ENCODE results near the gene CAVIN1.
"Not testable (repeated sequence)": the region's sequence is repeated elsewhere in the genome, so short reads cannot be mapped to it uniquely, and the experiment has no call there.

The CAVIN1 gene

DNA sequence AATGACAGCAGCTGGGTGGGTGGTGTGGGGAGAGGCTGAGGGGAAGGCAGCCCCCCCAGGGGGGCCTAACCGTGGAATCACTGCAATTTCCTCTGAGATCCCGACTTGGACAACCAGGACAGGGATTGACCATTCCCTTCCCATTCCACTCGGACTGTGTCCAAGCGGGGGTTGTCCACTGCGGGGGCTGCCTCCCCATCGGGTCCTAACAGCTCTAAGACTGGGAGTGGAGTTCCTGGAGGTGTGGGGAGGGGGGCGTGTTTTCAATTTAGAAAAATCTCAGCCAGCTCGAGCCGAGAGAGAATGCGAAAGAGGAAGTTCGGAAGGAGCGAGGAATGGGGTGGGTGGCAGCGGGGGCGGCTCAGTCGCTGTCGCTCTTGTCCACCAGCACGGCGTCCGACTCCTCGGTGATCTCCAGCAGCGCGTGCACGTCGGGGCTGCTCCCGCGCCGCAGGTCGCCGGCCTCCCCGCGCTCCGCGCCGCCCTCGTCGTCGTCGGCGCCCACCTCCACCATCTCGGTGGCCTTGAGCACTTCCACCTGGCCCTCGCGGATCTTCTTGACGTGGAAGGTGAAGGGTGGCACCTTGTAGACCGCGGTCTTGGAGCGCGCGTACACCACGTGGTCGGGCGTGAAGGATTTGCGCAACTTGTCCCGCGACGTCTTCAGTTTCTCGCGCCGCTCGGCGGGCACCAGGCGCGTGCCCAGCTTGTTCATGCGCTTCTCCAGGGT, 18.6 kb downstream of the CAVIN1 start:
- DNase-seq = no peak

DNA sequence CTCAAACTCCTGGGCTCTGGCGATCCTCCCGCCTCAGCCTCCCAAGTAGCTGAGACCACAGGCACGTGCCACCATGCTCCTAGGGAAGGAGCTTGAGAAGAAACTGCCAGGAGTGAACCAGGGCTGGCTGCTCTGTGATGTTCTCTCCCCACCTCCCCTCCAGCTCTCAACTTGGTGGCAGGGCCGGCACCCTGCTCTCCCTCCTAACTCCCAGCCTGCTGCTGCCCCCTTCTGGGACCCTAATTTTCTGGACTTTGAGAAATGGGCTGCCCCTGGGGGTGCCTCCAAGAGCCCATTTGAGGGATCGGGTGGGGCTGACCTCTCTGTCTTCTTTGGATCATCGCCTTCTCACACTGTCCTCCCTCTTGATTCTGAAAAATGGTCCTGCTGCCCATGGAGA, 19.9 kb downstream of the CAVIN1 start:
- DNase-seq = peak in 1 of 6 experiments; percentile 15

GRCh38 chr17:42402117-42402516, 20.9 kb downstream of the CAVIN1 start:
- no peak for DNase-seq

DNA sequence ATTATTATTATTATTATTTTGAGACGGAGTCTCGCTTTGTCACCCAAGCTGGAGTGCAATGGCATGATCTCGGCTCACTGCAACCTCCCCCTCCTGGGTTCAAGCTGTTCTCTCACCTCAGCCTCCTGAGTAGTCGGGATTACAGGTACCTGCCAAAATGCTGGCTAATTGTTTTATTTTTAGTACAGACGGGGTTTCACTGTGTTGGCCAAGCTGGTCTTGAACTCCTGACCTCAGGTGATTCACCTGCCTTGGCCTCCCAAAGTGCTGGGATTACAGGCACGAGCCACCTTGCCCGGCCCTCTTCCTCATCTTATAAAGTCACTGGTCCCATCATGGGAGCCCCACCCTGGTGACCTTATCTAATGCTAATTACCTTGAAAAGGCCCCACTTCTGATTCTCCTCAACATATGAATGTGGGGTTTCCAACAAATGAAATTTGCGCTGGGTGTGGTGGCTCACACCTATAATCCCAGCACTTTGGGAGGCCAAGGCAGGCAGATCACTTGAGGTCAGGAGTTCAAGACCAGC, 22.1 kb downstream of the CAVIN1 start:
- DNase-seq = not testable (repeated sequence)

GRCh38 chr17:42399948-42400843, 22.9 kb downstream of the CAVIN1 start:
- peak in 1 of 6 experiments; percentile 4 for DNase-seq

GRCh38 chr17:42399121-42399520, 23.9 kb downstream of the CAVIN1 start:
- DNase-seq = no peak

DNA sequence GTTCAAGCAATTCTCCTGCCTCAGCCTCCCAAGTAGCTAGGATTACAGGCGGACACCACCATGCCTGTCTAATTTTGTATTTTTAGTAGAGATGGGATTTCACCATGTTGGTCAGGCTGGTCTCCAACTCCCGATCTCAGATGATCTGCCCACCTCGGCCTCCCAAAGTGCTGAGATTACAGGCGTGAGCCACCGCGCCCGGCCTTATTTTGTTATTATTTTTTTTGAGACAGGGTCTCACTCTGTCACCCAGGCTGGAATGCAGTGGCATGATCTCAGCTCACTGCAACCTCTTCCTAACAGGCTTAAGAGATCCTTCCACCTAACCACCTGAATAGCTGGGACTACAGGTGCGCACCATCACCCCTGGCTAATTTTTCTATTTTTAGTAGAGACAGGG, 27.5 kb downstream of the CAVIN1 start:
- DNase-seq = not testable (repeated sequence)

- no peak for DNase-seq
Measured at GRCh38 chr17:42394838-42395237, 28.2 kb downstream of the CAVIN1 start.

- no peak for DNase-seq
Measured at GRCh38 chr17:42392692-42393415, 30.2 kb downstream of the CAVIN1 start.

GRCh38 chr17:42391439-42391838, 31.6 kb downstream of the CAVIN1 start:
- DNase-seq = not testable (repeated sequence)

DNA sequence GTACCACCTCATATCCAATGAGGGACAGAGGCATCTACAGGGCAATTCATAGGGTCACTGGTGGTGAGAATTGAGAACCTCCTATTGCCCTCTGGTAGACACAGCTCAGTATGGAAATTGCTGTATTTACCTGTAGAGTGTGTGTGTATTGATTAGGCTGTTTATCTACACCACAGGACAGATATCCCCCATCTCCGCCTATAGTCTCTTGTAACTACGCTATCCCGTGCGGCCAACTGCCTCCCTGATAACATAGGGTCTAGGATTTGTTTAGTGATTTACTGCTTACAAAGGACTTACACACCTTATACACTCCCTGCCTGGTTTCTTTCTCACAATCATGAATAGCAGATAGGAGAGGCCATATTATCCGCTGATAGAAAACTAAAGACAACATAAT, 33.2 kb downstream of the CAVIN1 start:
- no peak for DNase-seq

GRCh38 chr17:42389135-42389417, 34.0 kb downstream of the CAVIN1 start:
- DNase-seq = no peak

- peak; percentile 100 for DNase-seq
Measured at GRCh38 chr17:42388381-42389134, 34.5 kb downstream of the CAVIN1 start, which contains the start of gene STAT3. TSS of gene STAT3 (minus strand) at chr17:42388442. CDS start at chr17:42348516, 39,926 bp downstream.

- DNase-seq = peak; percentile 24 to 66 (median 46)
Measured at GRCh38 chr17:42387661-42388380, 35.2 kb downstream of the CAVIN1 start.

DNA sequence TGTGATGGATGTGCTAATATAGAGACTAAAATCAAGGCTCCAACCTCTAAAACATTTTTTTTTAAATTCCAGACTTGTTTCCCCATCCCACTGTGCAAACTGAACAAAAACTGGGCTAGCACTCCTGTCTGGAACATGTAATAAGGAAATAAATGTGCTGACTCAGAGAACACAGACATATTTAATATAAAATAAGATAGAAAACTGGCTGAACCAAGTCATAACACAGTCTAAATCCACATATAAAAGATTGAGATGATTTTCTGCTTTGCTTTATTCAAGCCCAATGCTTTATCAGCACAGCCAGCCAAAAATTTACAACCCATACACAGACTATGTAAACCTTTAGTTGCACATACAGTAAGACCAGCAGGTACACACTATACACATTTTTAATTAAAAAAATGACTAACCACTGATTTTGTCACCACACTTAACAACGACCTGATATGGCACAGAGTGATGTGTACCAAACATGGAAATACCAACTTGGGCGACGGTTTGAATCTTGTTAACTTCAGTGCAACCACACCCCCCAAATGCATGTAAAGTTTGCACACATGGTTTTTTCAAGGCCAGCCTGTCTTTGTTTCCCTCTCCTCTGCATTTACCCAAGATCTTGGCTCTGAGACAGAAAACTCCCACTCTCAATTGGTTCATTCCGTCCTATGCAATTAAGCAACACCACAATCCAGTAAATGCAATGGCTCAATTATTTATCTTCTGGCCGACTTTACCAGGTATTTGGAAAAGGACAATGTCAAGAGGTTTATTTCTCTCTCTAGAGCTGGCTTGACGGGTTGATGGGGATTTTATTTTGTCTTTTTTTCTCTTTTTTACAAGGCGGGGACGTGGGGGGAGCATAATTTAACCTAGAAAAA, 36.0 kb downstream of the CAVIN1 start:
- DNase-seq = peak in 3 of 6 experiments; percentile 3 to 46 (median 17)

DNA sequence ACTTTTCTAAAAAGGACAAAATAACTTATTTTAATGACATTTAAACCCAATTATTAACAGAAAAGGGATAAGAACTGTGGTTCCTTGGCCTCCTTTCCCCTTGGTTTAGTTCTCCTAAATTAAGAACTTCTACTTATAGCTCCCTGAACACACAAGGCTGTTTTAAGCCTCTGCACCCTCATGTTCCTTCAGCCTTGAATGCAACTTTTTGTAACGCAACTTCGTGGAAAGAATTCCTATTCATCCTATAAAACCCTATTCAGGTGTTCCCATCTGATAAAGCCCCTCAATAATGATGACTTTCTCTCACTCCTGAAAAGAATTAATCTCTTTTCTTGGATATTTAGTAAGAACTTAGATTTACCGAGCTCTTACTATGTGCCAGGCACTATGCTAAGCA, 41.2 kb downstream of the CAVIN1 start:
- no peak for DNase-seq

GRCh38 chr17:42380935-42381334, 42.1 kb downstream of the CAVIN1 start:
- no peak for DNase-seq

GRCh38 chr17:42378959-42379594, 44.0 kb downstream of the CAVIN1 start:
- peak in 2 of 6 experiments; percentile 13 to 38 for DNase-seq

- DNase-seq = no peak
Measured at GRCh38 chr17:42378359-42378958, 44.6 kb downstream of the CAVIN1 start.

DNA sequence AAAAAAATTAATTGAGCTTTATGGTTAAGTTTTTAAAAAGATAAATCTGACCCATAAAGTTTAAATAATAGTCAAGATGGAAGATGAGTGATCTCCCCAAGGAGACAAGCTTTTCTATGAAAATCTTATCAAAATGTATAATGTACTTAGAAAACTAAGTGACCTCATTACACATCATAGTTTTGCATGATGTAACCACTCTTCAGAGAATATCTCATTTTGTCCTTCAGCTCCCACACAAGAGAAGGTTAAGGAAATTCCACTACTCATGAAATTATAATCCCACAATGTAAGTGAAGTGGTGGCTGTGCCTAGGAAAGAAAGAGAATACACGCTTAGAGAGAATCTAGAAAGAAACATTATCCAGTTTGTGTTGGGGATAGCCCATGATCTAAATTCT, 49.2 kb downstream of the CAVIN1 start:
- DNase-seq = no peak

Data from stimulated activated naive CD4-positive, alpha-beta T cell (primary cell).